ENCODE measurements around the gene FUT8.

The FUT8 gene

DNA sequence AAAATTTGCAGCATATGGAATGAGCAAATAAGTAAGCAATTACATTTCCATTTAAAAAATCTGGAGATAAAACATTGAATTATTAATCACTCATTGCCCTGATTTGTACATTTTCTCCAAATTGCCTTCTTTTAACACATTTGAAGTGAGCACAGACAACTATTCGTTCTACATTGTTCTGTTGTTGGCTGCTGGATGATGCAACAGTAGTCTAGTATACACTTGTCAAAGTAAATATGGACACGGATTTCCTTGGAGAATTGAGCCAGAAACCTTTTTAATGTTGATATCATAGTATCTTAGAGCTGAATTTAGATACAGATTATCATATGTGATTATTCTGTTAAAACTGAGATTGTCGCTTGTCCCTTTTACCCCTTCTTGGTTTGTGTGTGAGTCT, 188.2 kb downstream of the FUT8 start:
- no peak overlapping the region for H3K4ac ChIP-seq (ENCODE audit: low read length)
- no peak overlapping the region for H3K9ac ChIP-seq (ENCODE audit: low read depth, low read length, poor library complexity)
- H3K4me1 ChIP-seq (ENCODE audit: control insufficient read depth in 2 of 2, insufficient read depth in 1 of 2, low read depth in 1 of 2, low read length in 2 of 2), result no peaks in the 10 kb centered on the region

GRCh38 chr14:65604535-65604934, 192.0 kb downstream of the FUT8 start:
- Histone ChIP-seq H2AFZ (ENCODE audit: low read length) (no peak overlapping the region), H2AK5ac (ENCODE audit: low read depth, low read length) (no peak overlapping the region), H3K4me2 (ENCODE audit: insufficient read depth, low read length, poor library complexity, severe bottlenecking) (no peak overlapping the region), H3K4me3 (ENCODE audit: low read length in 2 of 2) (no peak overlapping the region), H3K23ac (ENCODE audit: low read depth, low read length, poor library complexity) (no peak overlapping the region), H2BK15ac (ENCODE audit: low read length) (no peak overlapping the region), H2BK120ac (ENCODE audit: low read depth, low read length) (no peak overlapping the region), H3K9ac (ENCODE audit: low read depth, low read length, poor library complexity) (no peak overlapping the region), H3K18ac (ENCODE audit: low read length) (no peak overlapping the region), H3K4ac (ENCODE audit: low read length) (no peak overlapping the region), H3K14ac (ENCODE audit: low read length) (no peak overlapping the region), H2BK5ac (ENCODE audit: low read length) (no peak overlapping the region), H3K4me1 (ENCODE audit: control insufficient read depth in 2 of 2, insufficient read depth in 1 of 2, low read depth in 1 of 2, low read length in 2 of 2) (no peaks in the 10 kb centered on the region), H3K27me3 (ENCODE audit: control insufficient read depth in 3 of 3, insufficient read depth in 3 of 3, low read depth in 1 of 3, low read length in 3 of 3) (no peaks in the 10 kb centered on the region), H3K36me3 (replicated peaks in 1 of 2; ENCODE audit: control insufficient read depth in 2 of 2, insufficient read depth in 2 of 2, low read length in 2 of 2) (no peaks in the 10 kb centered on the region), H4K91ac (ENCODE audit: low read depth, low read length, poor library complexity) (no peak overlapping the region), H2BK12ac (ENCODE audit: low read length) (no peak overlapping the region), H4K8ac (ENCODE audit: low read depth, low read length) (no peak overlapping the region), H3K79me1 (ENCODE audit: low read depth, low read length) (no peaks in the 10 kb centered on the region), H3K9me3 (replicated peaks in 1 of 2; ENCODE audit: control insufficient read depth in 2 of 2, insufficient read depth in 1 of 2, low read depth in 1 of 2, low read length in 2 of 2) (no peaks in the 10 kb centered on the region), H3K27ac (replicated peaks; ENCODE audit: low read length) (no peak overlapping the region)
- no peak for DNase-seq (ENCODE audit: low spot score)

More for the DNA sequence above, 188.2 kb downstream of the FUT8 start:
- H2BK5ac ChIP-seq (ENCODE audit: low read length), result no peak overlapping the region
- H3K14ac ChIP-seq (ENCODE audit: low read length), result no peak overlapping the region
- H3K27ac ChIP-seq (replicated peaks; ENCODE audit: low read length), result no peak overlapping the region
- no peak for DNase-seq (ENCODE audit: low spot score)
- H3K4me3 ChIP-seq (ENCODE audit: low read length in 2 of 2), result no peak overlapping the region
- peaks cover 2% of the 10 kb centered on the region for H3K79me1 ChIP-seq (ENCODE audit: low read depth, low read length)
- H2AFZ ChIP-seq (ENCODE audit: low read length), result no peak overlapping the region
- H4K91ac ChIP-seq (ENCODE audit: low read depth, low read length, poor library complexity), result no peak overlapping the region
- no peak overlapping the region for H3K18ac ChIP-seq (ENCODE audit: low read length)
- H3K23ac ChIP-seq (ENCODE audit: low read depth, low read length, poor library complexity), result no peak overlapping the region
- no peak overlapping the region for H2AK5ac ChIP-seq (ENCODE audit: low read depth, low read length)
- no peak overlapping the region for H2BK15ac ChIP-seq (ENCODE audit: low read length)
- no peak overlapping the region for H2BK12ac ChIP-seq (ENCODE audit: low read length)
- no peaks in the 10 kb centered on the region for H3K36me3 ChIP-seq (replicated peaks in 1 of 2; ENCODE audit: control insufficient read depth in 2 of 2, insufficient read depth in 2 of 2, low read length in 2 of 2)
- no CpG with 5 or more reads among the region's 3 CpGs for WGBS, 2 donors (ENCODE audit: extremely low coverage in 2 of 2, insufficient read length in 2 of 2, insufficient replicate concordance in 1 of 2)
- H3K9me3 ChIP-seq (replicated peaks in 1 of 2; ENCODE audit: control insufficient read depth in 2 of 2, insufficient read depth in 1 of 2, low read depth in 1 of 2, low read length in 2 of 2), result no peaks in the 10 kb centered on the region
- no peaks in the 10 kb centered on the region for H3K27me3 ChIP-seq (ENCODE audit: control insufficient read depth in 3 of 3, insufficient read depth in 3 of 3, low read depth in 1 of 3, low read length in 3 of 3)
- no peak overlapping the region for H3K4me2 ChIP-seq (ENCODE audit: insufficient read depth, low read length, poor library complexity, severe bottlenecking)
- H4K8ac ChIP-seq (ENCODE audit: low read depth, low read length), result no peak overlapping the region
- H2BK120ac ChIP-seq (ENCODE audit: low read depth, low read length), result no peak overlapping the region

DNA sequence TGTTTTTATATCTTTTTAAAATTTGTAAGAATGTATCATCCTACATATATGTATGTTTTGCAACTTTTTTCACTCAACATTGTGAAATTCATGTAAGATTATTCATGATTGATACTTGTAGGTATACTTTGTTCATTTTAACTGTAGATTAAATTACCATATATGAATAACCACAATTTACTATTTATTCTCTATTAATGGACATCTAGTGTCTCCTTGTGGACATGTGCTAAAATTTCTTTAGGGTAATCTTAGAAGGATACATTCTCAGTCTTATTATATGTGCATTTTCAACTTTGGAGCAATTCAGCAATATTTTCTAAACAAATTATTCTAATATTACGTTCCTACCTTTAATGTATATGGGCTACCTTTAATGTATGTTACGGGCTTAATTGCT, 192.4 kb downstream of the FUT8 start:
- WGBS, 2 donors (ENCODE audit: extremely low coverage in 2 of 2, insufficient read length in 2 of 2, insufficient replicate concordance in 1 of 2), result no CpG with 5 or more reads among the region's 2 CpGs
- Histone ChIP-seq H2BK15ac (ENCODE audit: low read length) (no peak overlapping the region), H3K14ac (ENCODE audit: low read length) (no peak overlapping the region), H3K4me3 (ENCODE audit: low read length in 2 of 2) (no peak overlapping the region), H3K18ac (ENCODE audit: low read length) (no peak overlapping the region), H4K91ac (ENCODE audit: low read depth, low read length, poor library complexity) (no peak overlapping the region), H2BK120ac (ENCODE audit: low read depth, low read length) (no peak overlapping the region), H3K4me1 (ENCODE audit: control insufficient read depth in 2 of 2, insufficient read depth in 1 of 2, low read depth in 1 of 2, low read length in 2 of 2) (no peaks in the 10 kb centered on the region), H3K79me1 (ENCODE audit: low read depth, low read length) (no peaks in the 10 kb centered on the region), H3K4ac (ENCODE audit: low read length) (no peak overlapping the region), H3K23ac (ENCODE audit: low read depth, low read length, poor library complexity) (no peak overlapping the region), H3K4me2 (ENCODE audit: insufficient read depth, low read length, poor library complexity, severe bottlenecking) (no peak overlapping the region), H3K36me3 (replicated peaks in 1 of 2; ENCODE audit: control insufficient read depth in 2 of 2, insufficient read depth in 2 of 2, low read length in 2 of 2) (no peaks in the 10 kb centered on the region), H2AFZ (ENCODE audit: low read length) (no peak overlapping the region), H2AK5ac (ENCODE audit: low read depth, low read length) (no peak overlapping the region), H2BK5ac (ENCODE audit: low read length) (no peak overlapping the region), H3K9ac (ENCODE audit: low read depth, low read length, poor library complexity) (no peak overlapping the region), H2BK12ac (ENCODE audit: low read length) (no peak overlapping the region), H3K27ac (replicated peaks; ENCODE audit: low read length) (no peak overlapping the region), H3K9me3 (replicated peaks in 1 of 2; ENCODE audit: control insufficient read depth in 2 of 2, insufficient read depth in 1 of 2, low read depth in 1 of 2, low read length in 2 of 2) (no peaks in the 10 kb centered on the region), H4K8ac (ENCODE audit: low read depth, low read length) (no peak overlapping the region), H3K27me3 (ENCODE audit: control insufficient read depth in 3 of 3, insufficient read depth in 3 of 3, low read depth in 1 of 3, low read length in 3 of 3) (no peaks in the 10 kb centered on the region)
- DNase-seq (ENCODE audit: low spot score), result no peak

DNA sequence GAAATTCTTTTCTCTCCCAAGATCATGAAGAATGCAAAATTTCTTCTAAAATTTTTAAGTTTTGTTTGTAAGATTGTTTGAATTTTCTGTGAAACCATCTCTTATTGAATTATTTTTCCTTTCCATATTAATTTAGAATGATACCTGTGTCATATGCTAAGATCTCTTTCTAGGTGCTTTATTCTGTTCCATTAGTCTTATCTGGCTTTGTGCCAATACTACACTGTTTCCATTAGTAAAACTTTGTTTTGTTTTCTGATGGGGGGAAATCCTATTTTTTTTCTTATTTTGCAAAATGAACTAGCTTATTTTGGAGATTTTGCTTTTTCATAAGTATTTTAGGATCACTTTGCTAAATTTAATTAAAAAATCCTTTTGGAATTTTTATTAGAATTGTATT, 193.9 kb downstream of the FUT8 start:
- no peak overlapping the region for H2AFZ ChIP-seq (ENCODE audit: low read length)
- H3K27ac ChIP-seq (replicated peaks; ENCODE audit: low read length), result no peak overlapping the region
- H3K4ac ChIP-seq (ENCODE audit: low read length), result no peak overlapping the region
- no peaks in the 10 kb centered on the region for H3K4me1 ChIP-seq (ENCODE audit: control insufficient read depth in 2 of 2, insufficient read depth in 1 of 2, low read depth in 1 of 2, low read length in 2 of 2)
- no peak overlapping the region for H2BK120ac ChIP-seq (ENCODE audit: low read depth, low read length)
- no peak overlapping the region for H2BK15ac ChIP-seq (ENCODE audit: low read length)
- H3K9me3 ChIP-seq (replicated peaks in 1 of 2; ENCODE audit: control insufficient read depth in 2 of 2, insufficient read depth in 1 of 2, low read depth in 1 of 2, low read length in 2 of 2), result no peaks in the 10 kb centered on the region
- H3K79me1 ChIP-seq (ENCODE audit: low read depth, low read length), result no peaks in the 10 kb centered on the region
- no peak for DNase-seq (ENCODE audit: low spot score)
- H3K4me2 ChIP-seq (ENCODE audit: insufficient read depth, low read length, poor library complexity, severe bottlenecking), result no peak overlapping the region
- no peaks in the 10 kb centered on the region for H3K36me3 ChIP-seq (replicated peaks in 1 of 2; ENCODE audit: control insufficient read depth in 2 of 2, insufficient read depth in 2 of 2, low read length in 2 of 2)
- H3K9ac ChIP-seq (ENCODE audit: low read depth, low read length, poor library complexity), result no peak overlapping the region
- H3K27me3 ChIP-seq (ENCODE audit: control insufficient read depth in 3 of 3, insufficient read depth in 3 of 3, low read depth in 1 of 3, low read length in 3 of 3), result no peaks in the 10 kb centered on the region
- no peak overlapping the region for H2BK12ac ChIP-seq (ENCODE audit: low read length)
- no peak overlapping the region for H3K4me3 ChIP-seq (ENCODE audit: low read length in 2 of 2)
- H3K18ac ChIP-seq (ENCODE audit: low read length), result no peak overlapping the region
- no peak overlapping the region for H2BK5ac ChIP-seq (ENCODE audit: low read length)
- H4K8ac ChIP-seq (ENCODE audit: low read depth, low read length), result no peak overlapping the region
- no peak overlapping the region for H3K14ac ChIP-seq (ENCODE audit: low read length)
- no peak overlapping the region for H2AK5ac ChIP-seq (ENCODE audit: low read depth, low read length)
- H4K91ac ChIP-seq (ENCODE audit: low read depth, low read length, poor library complexity), result no peak overlapping the region
- H3K23ac ChIP-seq (ENCODE audit: low read depth, low read length, poor library complexity), result no peak overlapping the region

Measured in neuronal stem cell (in vitro differentiated cells).